Measurements from ENCODE around the gene GTF3C1. TPM values are rescaled to one million over a fixed set of nuclear protein-coding genes. Genes with fewer than 3 reads are reported as not detected.

Gene GTF3C1
- total and polyA plus RNA-seq, 4 donors, result 15.3 to 28.0 (median 22.2) TPM

- H3K9ac ChIP-seq (ENCODE audit: low read depth in 1 of 2, low read length in 2 of 2), result no peak overlapping the region
- H3K36me3 ChIP-seq (ENCODE audit: control insufficient read depth in 4 of 4, insufficient read depth in 3 of 4, low read depth in 1 of 4, low read length in 3 of 4), result peaks cover 12 to 63% (median 47%) of the 10 kb centered on the region in 4 donors
- H3K27ac ChIP-seq (ENCODE audit: low read depth in 1 of 2, low read length in 2 of 2), result no peak overlapping the region
- DNase-seq (ENCODE audit: low spot score), result no peak
- no peaks in the 10 kb centered on the region for H3K27me3 ChIP-seq (ENCODE audit: control insufficient read depth in 4 of 4, insufficient read depth in 4 of 4, low read length in 3 of 4)
- H3K4me1 ChIP-seq (ENCODE audit: control insufficient read depth in 4 of 4, insufficient read depth in 4 of 4, low read length in 3 of 4), result peaks cover 3 to 5% (median 5%) of the 10 kb centered on the region in 4 donors
- 97% methylated on average over 3 of the region's 3 CpGs for WGBS
- TF ChIP-seq ATF3 (IDR thresholded peaks at IDR 0.05), result no peak
- TF ChIP-seq JUND (IDR thresholded peaks at IDR 0.05), result no peak
- no peak for TF ChIP-seq CTCF (IDR thresholded peaks at IDR 0.05; ENCODE audit: low read depth, low read length, missing input control)
- no peak for TF ChIP-seq NR2F2 (IDR thresholded peaks at IDR 0.05)
- TF ChIP-seq HNF4G (IDR thresholded peaks at IDR 0.05), result no peak
- TF ChIP-seq RXRA (IDR thresholded peaks at IDR 0.05), result no peak
- TF ChIP-seq TAF1 (conservative IDR thresholded peaks at IDR 0.05), result no peak
- no peak for TF ChIP-seq EGR1 (IDR thresholded peaks at IDR 0.05; ENCODE audit: low read depth in 2 of 2)
- no peak for TF ChIP-seq MAX (IDR thresholded peaks at IDR 0.05)
- TF ChIP-seq YY1 (IDR thresholded peaks at IDR 0.05), result no peak
- TF ChIP-seq REST (IDR thresholded peaks at IDR 0.05), result no peak
- TF ChIP-seq FOXA1 (IDR thresholded peaks at IDR 0.05), result no peak
- no peak for TF ChIP-seq ZBTB33 (IDR thresholded peaks at IDR 0.05)
- no peak for TF ChIP-seq HNF4A (conservative IDR thresholded peaks at IDR 0.05)
- TF ChIP-seq FOXA2 (IDR thresholded peaks at IDR 0.05), result no peak
- no peak for TF ChIP-seq SP1 (IDR thresholded peaks at IDR 0.05)
- no peak for TF ChIP-seq RAD21 (IDR thresholded peaks at IDR 0.05)
- H3K4me3 ChIP-seq (ENCODE audit: low read depth in 1 of 3, low read length in 3 of 3), result no peak overlapping the region
- H3K9me3 ChIP-seq (ENCODE audit: control insufficient read depth in 4 of 4, low read length in 3 of 4), result peaks cover 0 to 2% (median 0%) of the 10 kb centered on the region in 4 donors
Observed at GRCh38 chr16:27543801-27544200, 5.9 kb downstream of the GTF3C1 start.

GRCh38 chr16:27539636-27540035, 10.1 kb downstream of the GTF3C1 start:
- WGBS, result 79% methylated on average over 5 of the region's 5 CpGs
- peaks cover 20 to 76% (median 60%) of the 10 kb centered on the region in 4 donors for H3K36me3 ChIP-seq (ENCODE audit: control insufficient read depth in 4 of 4, insufficient read depth in 3 of 4, low read depth in 1 of 4, low read length in 3 of 4)
- no peak for DNase-seq (ENCODE audit: low spot score)

More at GRCh38 chr16:27539636-27540035, 10.1 kb downstream of the GTF3C1 start:
- TF ChIP-seq RAD21 (IDR thresholded peaks at IDR 0.05), result no peak
- no peak for TF ChIP-seq GABPA (IDR thresholded peaks at IDR 0.05 in 1 of 2, conservative IDR thresholded peaks at IDR 0.05 in 1 of 2)
- no peaks in the 10 kb centered on the region for H3K27me3 ChIP-seq (ENCODE audit: control insufficient read depth in 4 of 4, insufficient read depth in 4 of 4, low read length in 3 of 4)
- H3K9ac ChIP-seq (ENCODE audit: low read depth in 1 of 2, low read length in 2 of 2), result no peak overlapping the region
- H3K27ac ChIP-seq (ENCODE audit: low read depth in 1 of 2, low read length in 2 of 2), result no peak overlapping the region
- H3K4me3 ChIP-seq (ENCODE audit: low read depth in 1 of 3, low read length in 3 of 3), result no peak overlapping the region
- H3K4me1 ChIP-seq (ENCODE audit: control insufficient read depth in 4 of 4, insufficient read depth in 4 of 4, low read length in 3 of 4), result no peaks in the 10 kb centered on the region
- peaks cover 0 to 2% (median 0%) of the 10 kb centered on the region in 4 donors for H3K9me3 ChIP-seq (ENCODE audit: control insufficient read depth in 4 of 4, low read length in 3 of 4)

Measured in liver (tissue), 9 donors.